ENCODE results near the gene TULP4. TPM values are rescaled to one million over a fixed set of nuclear protein-coding genes. Genes with fewer than 3 reads are reported as not detected.
A peak's percentile ranks its signal among the peaks of the same experiment; 100 is the strongest.
"Not testable (repeated sequence)": the region's sequence is repeated elsewhere in the genome, so short reads cannot be mapped to it uniquely, and the experiment has no call there.

TULP4 gene
- total RNA-seq, 1 experiment from 2014 or later, result 126 TPM

DNA sequence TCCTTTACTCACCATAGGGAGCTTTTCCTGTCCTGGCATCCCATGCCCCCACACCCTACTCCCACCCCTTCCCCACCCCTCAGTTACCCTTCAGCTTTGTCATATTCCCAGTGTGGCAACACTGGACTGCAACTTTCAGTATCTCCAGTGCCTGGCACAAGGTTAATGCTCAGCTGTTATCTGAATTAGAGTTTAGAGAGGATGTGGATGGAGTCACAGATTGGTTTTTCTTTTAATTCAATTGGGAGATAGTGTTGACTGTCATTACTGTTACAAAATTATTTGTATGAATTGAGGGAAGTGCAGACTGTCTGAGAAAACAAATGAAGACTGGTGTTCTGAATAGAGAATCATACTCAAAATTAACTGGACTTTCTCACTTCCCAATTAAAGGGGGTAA is 89.9 kb downstream of the TULP4 start:
- ChIA-PET CTCF (no interaction called here), POLR2A (no interaction called here)
- no peak overlapping the region for H3K4me3 Mint-ChIP-seq (ENCODE audit: unreplicated experiment)
- TF ChIP-seq, protein P1, sequence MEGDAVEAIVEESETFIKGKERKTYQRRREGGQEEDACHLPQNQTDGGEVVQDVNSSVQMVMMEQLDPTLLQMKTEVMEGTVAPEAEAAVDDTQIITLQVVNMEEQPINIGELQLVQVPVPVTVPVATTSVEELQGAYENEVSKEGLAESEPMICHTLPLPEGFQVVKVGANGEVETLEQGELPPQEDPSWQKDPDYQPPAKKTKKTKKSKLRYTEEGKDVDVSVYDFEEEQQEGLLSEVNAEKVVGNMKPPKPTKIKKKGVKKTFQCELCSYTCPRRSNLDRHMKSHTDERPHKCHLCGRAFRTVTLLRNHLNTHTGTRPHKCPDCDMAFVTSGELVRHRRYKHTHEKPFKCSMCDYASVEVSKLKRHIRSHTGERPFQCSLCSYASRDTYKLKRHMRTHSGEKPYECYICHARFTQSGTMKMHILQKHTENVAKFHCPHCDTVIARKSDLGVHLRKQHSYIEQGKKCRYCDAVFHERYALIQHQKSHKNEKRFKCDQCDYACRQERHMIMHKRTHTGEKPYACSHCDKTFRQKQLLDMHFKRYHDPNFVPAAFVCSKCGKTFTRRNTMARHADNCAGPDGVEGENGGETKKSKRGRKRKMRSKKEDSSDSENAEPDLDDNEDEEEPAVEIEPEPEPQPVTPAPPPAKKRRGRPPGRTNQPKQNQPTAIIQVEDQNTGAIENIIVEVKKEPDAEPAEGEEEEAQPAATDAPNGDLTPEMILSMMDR (IDR thresholded peaks at IDR 0.05; ENCODE audit: insufficient read depth in 1 of 2, low read depth in 1 of 2, low read length in 1 of 2, severe bottlenecking in 1 of 2, unreplicated experiment in 1 of 2), result no peak
- no peak for DNase-seq
- H3K9me3 Mint-ChIP-seq (ENCODE audit: unreplicated experiment), result peaks cover 13% of the 10 kb centered on the region
- H3K36me3 Mint-ChIP-seq (ENCODE audit: insufficient read depth, unreplicated experiment), result peaks cover 26% of the 10 kb centered on the region
- H3K9me3 ChIP-seq, result no peaks in the 10 kb centered on the region
- BruUV-seq (replicated peaks), result no TSS peak
- no peaks in the 10 kb centered on the region for H3K27me3 Mint-ChIP-seq (ENCODE audit: insufficient read depth, unreplicated experiment)
- H3K27me3 ChIP-seq (replicated peaks; ENCODE audit: control insufficient read depth, insufficient read depth, low read length), result no peaks in the 10 kb centered on the region
- no peaks in the 10 kb centered on the region for H3K36me3 ChIP-seq (ENCODE audit: control insufficient read depth, insufficient read depth, low read length)
- H3K4me1 ChIP-seq, result peaks cover 25% of the 10 kb centered on the region
- peaks cover 17% of the 10 kb centered on the region for H3K4me1 Mint-ChIP-seq (ENCODE audit: low read depth, unreplicated experiment)
- H3K4me3 ChIP-seq (ENCODE audit: low read depth, low read length), result no peak overlapping the region
- no peak overlapping the region for H3K27ac Mint-ChIP-seq (ENCODE audit: unreplicated experiment)
- intact Hi-C loops (cut with micrococcal nuclease; ENCODE audit: unreplicated experiment), result no loop called here

DNA sequence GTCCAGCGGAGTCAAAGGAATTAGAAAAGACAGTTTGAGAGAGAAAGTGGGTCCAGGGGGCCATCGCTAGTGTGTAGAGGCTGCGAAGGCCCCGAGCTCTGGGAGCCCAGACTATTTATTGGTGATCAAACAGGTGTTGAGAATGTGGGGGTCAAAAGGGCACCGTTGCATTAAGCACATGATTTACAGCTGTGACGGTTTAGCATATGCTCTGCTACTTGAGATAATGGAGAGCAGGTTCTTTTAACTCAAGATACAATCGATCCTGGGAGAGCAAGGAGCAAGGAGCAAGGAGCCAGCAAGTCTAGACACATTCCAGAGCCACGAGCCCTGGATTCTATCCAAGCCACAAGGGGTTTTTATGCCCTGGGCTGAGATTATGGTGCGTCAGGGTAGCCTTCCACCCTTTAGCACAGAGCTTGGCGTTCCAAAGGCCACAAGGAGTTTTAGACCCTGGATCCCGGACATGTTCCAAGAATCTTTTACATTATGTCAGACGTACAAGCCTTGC is 93.1 kb downstream of the TULP4 start:
- H3K4me1 ChIP-seq, result peaks cover 11% of the 10 kb centered on the region; the same call in 1 of the 2 replicates
- H3K4me3 ChIP-seq (ENCODE audit: low read depth, low read length); H3K9me3 ChIP-seq; H3K27me3 Mint-ChIP-seq (ENCODE audit: insufficient read depth, unreplicated experiment); CTCF ChIA-PET; H3K4me3 Mint-ChIP-seq (ENCODE audit: unreplicated experiment); POLR2A ChIA-PET; H3K27me3 ChIP-seq (replicated peaks; ENCODE audit: control insufficient read depth, insufficient read depth, low read length); H3K36me3 ChIP-seq (ENCODE audit: control insufficient read depth, insufficient read depth, low read length); BruUV-seq (replicated peaks): not testable (repeated sequence)
- H3K27ac Mint-ChIP-seq (ENCODE audit: unreplicated experiment), result peak overlapping the region; percentile 36
- peaks cover 20% of the 10 kb centered on the region for H3K36me3 Mint-ChIP-seq (ENCODE audit: insufficient read depth, unreplicated experiment)
- peaks cover 24% of the 10 kb centered on the region for H3K4me1 Mint-ChIP-seq (ENCODE audit: low read depth, unreplicated experiment)
- intact Hi-C loops (cut with micrococcal nuclease; ENCODE audit: unreplicated experiment), result loop anchor here (5.0 kb wide), 1 partner anchor 47 kb away; no protein-coding TSS in a partner anchor
- peaks cover 13% of the 10 kb centered on the region for H3K9me3 Mint-ChIP-seq (ENCODE audit: unreplicated experiment)
- DNase-seq, result peak; percentile 43 to 74

DNA sequence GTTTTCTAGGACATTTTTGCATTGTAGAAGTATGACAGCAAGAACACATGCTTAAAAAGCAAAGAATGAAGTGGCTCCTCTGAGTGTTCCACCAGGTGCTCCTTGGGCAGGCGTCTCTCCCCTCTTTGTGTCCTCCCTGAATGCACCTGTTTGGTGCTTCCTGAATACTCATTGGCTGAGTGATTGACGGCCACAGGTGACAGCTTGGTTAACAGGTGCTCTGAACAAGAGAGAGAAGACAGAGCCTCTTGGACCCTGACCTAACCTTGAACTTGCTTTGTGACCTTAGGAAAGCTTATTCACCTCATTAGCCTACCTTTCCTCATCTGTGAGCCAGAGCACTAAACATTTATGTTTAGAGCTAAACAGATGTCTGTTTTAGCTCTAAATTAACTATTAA is 93.7 kb downstream of the TULP4 start:
- H3K9me3 Mint-ChIP-seq (ENCODE audit: unreplicated experiment), result peaks cover 13% of the 10 kb centered on the region
- no peaks in the 10 kb centered on the region for H3K27me3 Mint-ChIP-seq (ENCODE audit: insufficient read depth, unreplicated experiment)
- H3K36me3 ChIP-seq (ENCODE audit: control insufficient read depth, insufficient read depth, low read length), result no peaks in the 10 kb centered on the region
- H3K27me3 ChIP-seq (replicated peaks; ENCODE audit: control insufficient read depth, insufficient read depth, low read length), result no peaks in the 10 kb centered on the region
- H3K4me3 Mint-ChIP-seq (ENCODE audit: unreplicated experiment), result no peak overlapping the region
- peaks cover 24% of the 10 kb centered on the region for H3K4me1 Mint-ChIP-seq (ENCODE audit: low read depth, unreplicated experiment)
- ChIA-PET CTCF (no interaction called here), POLR2A (no interaction called here)
- TF ChIP-seq, protein P1 (IDR thresholded peaks at IDR 0.05; ENCODE audit: insufficient read depth in 1 of 2, low read depth in 1 of 2, low read length in 1 of 2, severe bottlenecking in 1 of 2, unreplicated experiment in 1 of 2), result no peak
- peaks cover 11% of the 10 kb centered on the region; the same call in 1 of the 2 replicates for H3K4me1 ChIP-seq
- H3K27ac Mint-ChIP-seq (ENCODE audit: unreplicated experiment), result no peak overlapping the region
- no TSS peak for BruUV-seq (replicated peaks)
- peaks cover 14% of the 10 kb centered on the region for H3K36me3 Mint-ChIP-seq (ENCODE audit: insufficient read depth, unreplicated experiment)
- no peaks in the 10 kb centered on the region for H3K9me3 ChIP-seq
- intact Hi-C loops (cut with micrococcal nuclease; ENCODE audit: unreplicated experiment), result loop anchor here (5.0 kb wide), 1 partner anchor 46 kb away; no protein-coding TSS in a partner anchor
- DNase-seq, result no peak
- H3K4me3 ChIP-seq (ENCODE audit: low read depth, low read length), result no peak overlapping the region
